NOMO-1 treated with dmso at 0.1 percent for 144 hours (cell line): Measurements from ENCODE around the gene SERINC3.

Source experiments
- DNase-seq: peaks from one replicate; lab custom pipeline; 2025; ENCODE audit not compliant: unreplicated experiment; lab: John Stamatoyannopoulos, UW

SERINC3 gene

DNA sequence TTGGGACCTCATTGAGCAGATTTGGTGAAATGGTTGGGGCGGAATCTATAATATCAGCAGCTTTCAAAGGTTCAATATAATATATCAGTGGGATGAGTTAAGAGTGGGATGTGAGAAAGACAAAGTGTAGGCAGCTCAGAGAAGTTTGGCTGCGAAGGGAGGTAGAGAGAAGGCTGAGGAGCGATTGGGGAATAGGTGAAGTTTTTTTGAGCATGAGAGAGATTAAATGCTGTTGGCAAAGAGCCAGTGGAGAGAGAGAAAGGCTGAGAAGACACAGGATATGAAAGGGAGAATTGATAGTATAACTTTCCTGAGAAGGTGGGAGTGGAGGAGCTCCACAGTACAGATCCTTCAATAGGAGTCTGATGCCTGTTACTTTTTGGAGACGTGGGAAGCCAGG lies 12.1 kb upstream of the SERINC3 start:
- no peak for DNase-seq

DNA sequence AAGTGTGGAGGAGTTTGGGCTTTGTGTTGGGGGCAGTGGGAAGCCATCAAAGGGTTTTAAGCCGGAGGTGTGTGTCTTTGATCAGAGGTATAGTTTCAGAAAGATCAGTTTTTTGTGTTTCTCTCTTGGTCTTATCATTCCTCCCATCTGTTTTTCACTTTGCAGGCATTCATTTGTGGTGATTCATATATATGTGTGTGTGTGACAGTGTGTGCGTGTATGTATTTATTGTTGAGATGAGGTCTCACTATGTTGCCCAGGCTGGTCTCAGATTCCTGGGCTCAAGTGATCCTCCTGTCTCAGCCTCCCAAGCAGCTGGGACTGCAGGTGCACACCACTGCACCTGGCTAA lies 11.1 kb upstream of the SERINC3 start:
- no peak for DNase-seq

DNA sequence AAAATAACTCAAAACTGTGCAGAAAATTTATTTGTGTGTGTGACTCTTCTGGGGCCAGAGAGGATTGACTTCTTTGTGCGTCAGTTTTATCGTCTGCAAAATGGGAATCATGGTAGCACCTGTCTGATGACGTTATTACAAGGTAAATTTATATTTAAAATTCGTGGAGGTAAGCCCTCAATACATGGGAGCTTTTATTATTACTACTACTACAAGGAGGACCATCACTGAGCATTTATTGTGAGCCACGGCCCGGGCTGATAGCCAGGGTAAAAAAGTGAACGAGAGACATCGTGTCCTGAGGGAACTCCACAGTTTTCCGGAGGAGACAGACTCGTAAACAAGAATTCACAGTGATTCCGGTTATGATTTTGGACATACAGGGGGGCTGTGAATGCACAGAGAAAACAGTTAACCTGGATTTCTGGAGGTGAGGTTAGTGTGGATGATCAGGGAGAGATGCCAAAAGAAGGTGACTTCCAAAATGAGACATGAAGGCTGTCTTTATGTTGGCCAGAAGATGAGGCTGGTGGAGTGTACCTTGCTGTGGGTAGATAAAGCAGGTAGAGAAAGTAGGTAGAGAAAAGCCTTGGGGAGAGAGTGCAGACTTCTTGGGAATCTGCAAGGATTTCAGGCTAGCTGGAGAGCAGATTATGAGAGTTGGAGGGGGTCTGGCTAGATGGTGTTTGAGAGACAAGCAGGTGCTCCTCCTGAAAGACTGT lies 10.6 kb upstream of the SERINC3 start:
- DNase-seq: no peak

DNA sequence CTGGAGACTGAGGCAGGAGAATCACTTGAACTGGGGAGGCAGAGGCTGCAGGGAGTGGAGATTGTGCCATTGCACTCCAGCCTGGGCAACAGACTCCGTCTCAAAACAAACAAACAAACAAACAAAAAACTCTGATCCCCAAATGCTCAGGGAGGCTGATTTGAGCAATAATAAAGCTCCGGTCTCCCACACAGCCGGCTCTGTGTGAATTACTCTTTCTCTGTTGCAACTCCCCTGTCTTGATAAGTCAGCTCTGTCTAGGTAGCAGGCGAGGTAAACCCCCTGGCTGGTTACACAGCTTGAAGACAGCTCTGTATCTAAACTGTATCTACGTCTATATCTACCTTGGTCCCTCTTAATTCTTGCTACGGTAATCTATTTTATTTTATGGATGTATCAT lies 6.4 kb upstream of the SERINC3 start:
- no peak for DNase-seq

DNA sequence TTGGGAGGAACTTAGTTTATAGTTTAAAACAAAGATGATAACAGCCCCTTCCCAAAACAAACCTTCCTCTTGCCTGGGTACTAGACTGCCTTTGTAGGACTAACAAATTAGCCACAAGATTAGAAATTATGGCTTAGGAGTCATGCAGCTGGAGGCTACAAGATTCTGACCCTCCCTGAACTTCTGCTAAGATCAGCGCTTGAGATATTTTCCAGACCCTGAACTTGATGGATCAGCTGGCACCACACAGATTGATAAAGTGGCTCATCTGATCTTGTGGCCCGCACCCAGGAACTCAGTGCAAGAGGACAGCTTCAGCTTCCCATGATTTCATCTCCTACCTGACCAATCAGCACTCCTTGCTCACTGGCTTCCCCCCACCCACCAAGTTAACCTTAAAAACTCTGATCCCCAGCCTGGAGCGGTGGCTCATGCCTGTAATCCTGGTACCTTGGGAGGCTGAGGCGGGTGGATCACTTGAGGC lies 5.9 kb upstream of the SERINC3 start:
- no peak for DNase-seq

DNA sequence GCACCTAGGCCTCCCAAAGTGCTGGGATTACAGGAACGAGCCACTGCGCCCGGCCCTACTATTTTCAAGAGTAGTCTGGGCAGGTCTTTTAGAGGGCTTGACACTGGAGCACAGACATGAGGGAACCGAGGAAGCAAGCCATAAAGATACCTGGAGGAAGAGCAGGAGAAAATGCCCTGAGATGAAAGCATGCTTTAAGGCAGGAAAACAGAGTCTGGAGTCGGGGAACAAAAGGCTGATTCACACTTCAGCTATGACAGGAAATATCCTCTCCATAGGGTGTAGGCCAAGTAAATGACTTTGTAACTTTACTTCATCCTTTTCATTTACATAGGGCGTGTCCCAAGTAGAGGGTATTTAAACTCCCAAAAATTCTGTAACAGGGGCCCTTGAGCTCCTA lies 4.3 kb upstream of the SERINC3 start:
- no peak for DNase-seq

DNA sequence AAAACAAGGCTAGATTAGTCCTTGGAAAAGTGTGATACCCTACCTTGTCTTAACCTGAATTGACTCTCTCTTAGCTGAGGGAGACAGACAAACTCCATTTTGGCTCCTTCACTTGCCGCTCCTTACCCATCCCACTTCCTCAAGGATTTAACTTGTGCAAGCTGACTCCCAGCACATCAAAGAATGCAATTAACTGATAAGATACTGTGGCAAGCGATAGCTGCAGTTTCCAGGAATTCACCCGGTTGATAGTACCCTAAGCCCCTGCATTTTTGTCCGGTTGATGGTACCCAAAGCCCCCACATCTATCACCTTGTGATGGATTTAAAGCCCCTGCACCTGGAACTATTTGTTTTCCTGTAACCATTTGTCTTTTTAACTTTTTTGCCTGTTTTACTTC lies 1.9 kb upstream of the SERINC3 start:
- no peak for DNase-seq

DNA sequence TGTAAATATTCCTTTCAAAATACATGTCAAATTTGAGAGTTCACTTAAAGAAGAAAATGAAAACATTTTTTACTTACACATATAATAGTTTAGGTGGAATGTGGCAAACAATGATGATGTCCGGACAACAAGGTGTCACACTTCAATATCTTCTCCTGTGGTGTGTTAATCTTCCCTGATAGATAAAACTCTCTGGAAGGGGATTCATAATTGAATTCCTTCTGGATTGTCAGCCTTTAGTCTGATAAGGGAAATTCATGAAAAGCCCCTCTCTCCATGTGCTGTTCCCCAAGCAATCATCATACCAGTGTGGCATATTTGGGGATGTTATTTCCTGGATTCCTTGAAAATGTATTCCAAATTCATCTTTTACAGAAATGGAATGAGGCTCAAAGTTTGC lies 971 bp upstream of the SERINC3 start:
- DNase-seq: no peak

DNA sequence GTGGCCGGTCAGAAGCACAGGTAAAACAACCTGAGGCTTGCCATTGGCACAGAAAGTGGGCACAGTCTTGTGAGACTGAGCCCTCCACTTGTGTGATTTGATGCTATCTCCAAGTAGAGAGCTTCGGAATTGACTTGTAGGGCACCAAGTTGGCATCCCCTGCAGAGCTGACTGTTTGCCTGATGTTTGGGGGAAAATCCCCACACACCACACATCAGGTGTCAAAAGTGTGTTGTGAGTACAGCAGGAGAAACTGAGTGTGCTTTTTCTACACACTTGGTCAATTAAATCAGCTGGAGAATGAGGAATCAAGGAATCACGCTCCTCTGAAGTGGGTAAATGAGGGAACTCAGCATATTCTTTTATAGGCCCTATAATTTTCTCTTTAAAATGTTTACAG lies 989 bp downstream of the SERINC3 start:
- no peak for DNase-seq

DNA sequence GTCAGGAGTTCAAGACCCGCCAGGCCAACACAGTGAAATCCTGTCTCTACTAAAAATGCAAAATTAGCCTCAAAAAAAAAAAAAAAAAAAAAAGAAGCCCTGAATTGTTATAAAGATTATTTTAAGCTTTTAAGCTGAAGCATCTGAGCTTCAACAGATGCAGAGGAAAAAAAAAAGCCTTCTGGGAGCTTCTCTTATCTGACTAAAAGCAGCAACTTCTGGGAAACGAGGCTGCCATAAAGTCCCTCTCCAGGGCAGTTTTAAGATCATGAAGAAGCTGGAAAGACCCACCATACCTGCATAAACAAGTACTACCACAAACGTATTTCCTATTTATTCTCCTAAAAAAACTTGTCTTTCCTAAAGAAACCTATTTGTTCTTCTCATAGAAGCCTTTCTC lies 3.6 kb downstream of the SERINC3 start:
- DNase-seq: no peak

DNA sequence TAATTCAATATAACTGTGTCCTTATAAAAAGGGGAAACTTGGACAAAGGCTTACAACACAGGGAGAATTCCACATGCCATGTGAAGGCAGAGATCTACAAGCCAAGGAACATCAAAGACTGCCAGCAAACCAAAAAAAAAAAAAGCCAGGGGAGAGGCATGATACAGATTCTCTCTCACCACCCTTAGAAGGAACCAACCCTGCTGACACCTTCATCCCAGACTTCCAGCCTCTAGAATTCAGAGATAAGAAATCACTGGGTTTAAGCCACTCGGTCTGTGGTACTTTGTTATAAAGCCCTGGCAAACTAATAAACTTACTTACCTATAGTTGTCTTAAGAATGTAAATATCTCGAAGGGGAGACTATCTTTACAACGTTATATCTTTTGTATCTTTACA lies 4.4 kb downstream of the SERINC3 start:
- no peak for DNase-seq

DNA sequence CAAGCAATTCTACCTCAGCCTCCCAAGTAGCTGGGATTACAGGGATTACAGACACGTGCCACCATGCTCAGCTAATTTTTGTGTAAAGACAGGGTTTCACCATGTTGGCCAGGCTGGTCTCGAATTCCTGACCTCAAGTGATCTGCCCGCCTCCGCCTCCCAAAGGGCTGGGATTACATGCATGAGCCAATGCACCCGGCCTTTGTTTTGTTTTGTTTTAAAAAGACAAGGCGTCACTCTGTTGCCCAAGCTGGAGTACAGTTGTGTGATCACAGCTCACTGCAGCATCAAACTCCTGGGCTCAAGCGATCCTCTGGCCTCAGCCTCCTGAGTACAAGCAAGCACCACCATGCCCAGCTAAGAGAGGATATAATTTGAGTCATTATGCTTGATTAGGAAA lies 5.4 kb downstream of the SERINC3 start:
- DNase-seq: no peak

DNA sequence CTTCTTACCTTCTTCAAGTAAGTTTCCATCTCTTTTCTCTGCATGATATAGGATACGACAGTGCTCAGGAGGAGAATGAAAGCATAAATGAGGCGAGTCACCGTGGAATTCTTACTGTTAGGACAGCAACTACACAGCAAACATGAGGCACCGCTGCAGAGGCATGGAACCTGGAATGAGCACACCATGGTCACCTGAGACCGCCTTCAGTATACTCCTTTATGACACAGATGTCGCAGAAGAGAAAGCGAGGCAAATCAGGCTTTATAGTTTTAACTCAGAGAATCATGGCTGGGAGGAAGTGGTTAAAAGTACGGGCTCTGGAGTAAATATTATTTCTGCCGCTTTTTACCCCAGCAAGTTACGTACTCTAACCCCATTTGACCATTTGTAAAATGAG lies 8.0 kb downstream of the SERINC3 start:
- no peak for DNase-seq

DNA sequence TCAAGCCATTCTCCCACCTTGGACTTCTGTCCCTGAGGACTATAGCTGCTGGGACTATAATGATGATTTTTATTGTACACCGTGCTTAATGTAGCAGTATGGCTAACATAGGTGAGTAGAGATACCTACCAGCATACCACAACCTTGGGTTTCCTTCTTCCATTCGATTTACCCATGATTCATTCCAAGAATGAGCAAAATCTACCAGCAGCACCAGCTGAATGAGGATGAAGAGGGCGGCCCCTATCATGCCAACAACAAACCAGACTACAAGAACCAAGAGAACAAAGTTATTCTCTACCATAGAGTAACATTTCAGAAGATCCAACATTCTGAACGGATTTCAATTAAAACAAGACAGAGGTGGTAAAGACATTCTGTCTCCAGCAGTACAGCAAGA lies 12.1 kb downstream of the SERINC3 start:
- no peak for DNase-seq

DNA sequence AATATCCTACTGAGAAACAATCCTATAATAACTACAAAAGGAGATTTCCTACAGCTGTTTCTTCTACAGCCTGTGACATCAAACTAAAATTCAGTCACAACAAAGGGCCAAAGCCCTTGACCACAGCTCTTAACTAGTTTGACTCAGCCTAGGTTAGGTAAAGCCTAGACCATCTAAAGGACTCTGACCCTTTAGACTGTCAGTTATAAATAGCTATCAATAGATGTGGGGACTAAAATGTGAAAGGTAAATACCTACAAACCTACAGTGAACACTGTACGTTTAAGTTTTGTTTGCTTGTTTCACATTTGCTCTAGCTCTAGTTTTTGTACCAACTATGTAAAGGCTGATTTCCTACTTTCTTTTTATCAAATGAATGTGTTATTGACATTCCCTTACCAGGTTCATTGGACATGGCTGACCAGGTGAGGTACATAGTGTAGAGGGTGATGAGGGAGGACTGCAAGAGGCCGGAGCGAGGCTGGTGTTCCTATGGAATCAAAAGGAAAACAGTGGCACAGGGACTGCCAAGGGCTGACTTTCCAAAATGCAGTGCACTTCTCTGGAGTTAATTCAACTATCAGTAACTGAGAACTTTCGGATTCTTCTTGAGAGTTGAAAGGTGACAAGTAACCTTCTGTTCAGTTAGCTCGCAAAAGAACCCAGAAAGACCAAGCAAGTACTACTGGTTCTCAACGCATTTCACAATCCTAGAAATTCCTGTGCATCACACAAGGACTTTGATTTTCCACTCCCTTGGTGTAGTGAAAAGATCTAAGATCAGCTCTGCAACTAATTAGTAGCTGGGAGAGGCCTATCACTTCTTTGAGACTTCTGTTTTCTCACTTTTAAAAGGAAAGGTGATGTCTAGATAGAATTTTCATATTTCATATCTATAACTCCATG lies 17.2 kb downstream of the SERINC3 start:
- DNase-seq: no peak

DNA sequence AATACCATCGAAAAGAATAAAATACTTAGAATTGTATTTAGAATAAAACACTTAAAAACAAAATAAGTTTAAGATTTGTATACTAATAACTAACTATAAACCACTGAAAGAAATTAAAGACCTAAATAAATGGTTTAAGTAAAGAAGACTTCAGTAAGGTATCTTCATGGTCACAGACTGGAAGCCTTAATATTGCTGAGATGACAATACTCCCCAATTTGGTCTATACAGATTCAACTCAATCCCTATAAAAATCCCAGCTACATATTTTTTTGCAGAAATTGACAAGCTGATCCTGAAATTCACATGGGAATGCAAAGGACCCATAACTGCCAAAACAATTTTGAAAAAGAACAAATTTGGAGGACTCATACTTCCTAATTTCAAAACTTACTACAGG lies 18.9 kb downstream of the SERINC3 start:
- no peak for DNase-seq

DNA sequence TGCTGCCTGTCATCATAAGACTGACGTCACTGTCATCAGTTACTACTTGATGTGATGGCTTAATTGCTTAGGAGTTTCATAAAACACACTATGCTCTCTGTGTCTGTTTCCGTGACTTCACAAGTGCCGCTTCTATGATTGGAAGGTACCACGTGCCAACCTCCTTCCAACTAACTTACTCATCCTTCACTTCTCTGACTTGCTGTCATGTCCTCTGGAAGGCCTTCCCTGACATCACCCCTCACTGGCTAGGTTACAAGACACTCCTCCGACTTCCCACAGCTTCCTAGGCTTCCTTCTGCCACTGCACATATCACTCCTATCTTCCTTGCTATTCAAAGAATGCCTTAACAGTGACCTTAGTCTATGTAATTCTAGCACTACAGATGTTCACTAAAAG lies 20.4 kb downstream of the SERINC3 start:
- DNase-seq: no peak

DNA sequence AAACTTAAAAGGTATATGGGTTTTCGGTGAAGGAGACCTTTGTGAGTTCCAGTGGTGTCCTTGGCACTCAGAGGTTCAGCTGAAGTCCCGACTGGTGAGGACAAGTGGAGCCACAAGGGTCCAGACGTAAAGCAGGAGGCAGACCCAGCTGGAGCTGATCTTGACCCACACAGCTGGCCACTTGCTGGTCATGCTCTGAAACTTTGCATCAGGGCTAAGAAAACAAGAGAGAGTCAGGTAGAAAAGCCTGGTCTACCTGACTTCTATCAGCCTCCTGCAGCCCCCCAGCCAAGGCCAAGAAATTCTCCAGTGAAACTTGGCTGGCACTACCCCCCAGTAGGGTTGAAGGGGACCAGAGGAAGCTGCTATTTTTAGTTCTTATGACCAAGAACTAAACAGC lies 21.6 kb downstream of the SERINC3 start:
- DNase-seq: no peak

DNA sequence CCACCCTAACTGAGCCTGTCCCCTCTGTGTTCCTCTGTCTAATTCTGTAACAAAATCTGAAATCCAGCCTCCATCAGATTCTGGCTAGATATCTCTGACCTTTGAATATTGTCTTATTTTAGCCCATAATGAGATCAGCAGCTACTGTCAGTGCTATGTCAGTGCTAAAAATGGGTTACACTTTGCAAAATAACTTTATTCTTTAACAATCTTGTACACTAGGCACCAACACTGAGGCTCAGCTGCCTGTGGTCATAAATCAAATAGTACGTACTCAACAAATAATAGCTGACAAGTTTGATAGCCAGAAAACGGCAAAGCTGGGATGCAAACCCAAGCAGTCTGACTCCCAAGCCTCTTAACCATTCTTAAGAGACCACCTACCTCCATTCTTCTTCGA lies 24.1 kb downstream of the SERINC3 start:
- no peak for DNase-seq

DNA sequence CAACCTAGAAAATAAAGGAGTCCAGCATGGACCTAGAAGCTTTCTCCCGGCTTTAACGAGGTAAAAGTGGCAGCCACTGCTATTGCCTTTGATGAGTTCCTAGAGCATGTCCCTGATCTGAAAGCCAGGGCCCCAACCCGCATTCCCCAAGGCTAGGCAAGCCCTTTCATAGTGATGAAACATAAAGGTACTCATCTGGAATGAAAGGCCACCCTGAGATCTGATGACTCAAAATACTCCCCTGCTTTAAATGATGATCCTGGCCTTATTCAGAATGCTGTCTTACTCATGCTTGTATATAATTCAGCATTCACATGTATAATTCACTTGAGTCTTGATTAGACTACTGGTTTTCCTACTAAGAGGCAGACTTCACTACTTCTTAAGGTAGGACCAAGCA lies 24.9 kb downstream of the SERINC3 start:
- DNase-seq: no peak

DNA sequence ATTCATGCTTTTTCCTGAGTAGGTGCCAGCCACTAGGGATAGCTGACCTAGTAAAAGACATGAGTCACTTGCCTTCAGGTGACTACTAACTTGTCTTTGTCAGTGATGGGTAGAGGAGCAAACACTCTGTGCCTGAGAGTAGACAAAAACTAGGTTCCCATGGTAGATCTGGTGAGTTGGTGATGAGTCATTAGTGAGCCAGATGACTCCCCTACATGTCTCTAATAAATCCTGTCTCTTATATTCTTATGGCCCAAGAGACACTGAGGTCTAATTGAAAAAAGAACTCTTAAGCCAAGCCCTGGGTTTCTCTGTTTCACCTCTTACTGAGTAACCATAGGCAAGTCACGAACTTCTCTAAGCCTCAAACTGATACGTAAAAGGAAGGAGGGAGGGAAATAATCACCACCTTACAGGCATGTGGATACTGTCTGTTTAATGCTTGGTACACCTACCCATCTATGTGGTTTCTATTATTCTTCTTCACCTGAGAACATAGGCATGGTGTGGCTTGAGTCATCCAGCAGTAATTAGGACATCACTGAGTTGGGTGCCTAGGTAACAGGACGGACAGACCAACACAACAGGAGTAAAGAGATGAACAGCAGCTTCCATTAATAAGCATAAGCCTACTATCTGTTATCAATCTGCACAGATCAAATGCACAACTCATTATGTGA lies 25.9 kb downstream of the SERINC3 start:
- DNase-seq: no peak

DNA sequence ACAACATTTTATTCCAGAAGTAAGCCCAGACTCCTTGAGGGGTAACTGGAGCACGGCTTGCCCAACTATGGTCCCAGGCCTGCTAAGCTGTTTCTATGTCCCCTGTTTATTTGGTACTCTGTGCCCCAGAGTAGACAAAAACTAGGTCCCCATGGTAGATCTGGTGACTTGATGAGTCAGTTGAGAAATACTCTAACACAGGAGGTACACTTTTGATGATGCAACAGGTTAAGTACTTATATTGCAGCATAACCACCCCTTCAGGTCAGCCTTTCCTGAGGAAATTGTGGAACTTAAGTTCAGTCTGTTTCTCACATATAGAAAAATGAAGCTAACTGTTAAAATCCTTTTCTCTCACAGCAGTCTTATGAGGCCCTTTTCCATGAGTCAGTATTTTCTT lies 26.6 kb downstream of the SERINC3 start:
- peak; percentile 76 for DNase-seq
